Measurements from ENCODE around the gene CDT1. TPM values are rescaled to one million over a fixed set of nuclear protein-coding genes. Genes with fewer than 3 reads are reported as not detected.

Gene CDT1
- polyA plus RNA-seq, 1 experiment: 2.4 TPM

- ChIA-PET CTCF (interaction anchor here (0.8 to 4.0 kb wide), 2 partner anchors 14 to 62 kb away, joined by 3 to 19 read pairs; no protein-coding TSS in a partner anchor), POLR2A (no interaction called here)
- Histone ChIP-seq H3K36me3 (ENCODE audit: control insufficient read depth, insufficient read depth, low read length) (no peaks in the 10 kb centered on the region), H3K4me3 (ENCODE audit: low read depth, low read length) (no peak overlapping the region), H3K27me3 (ENCODE audit: control insufficient read depth, insufficient read depth, low read length) (no peaks in the 10 kb centered on the region)
- no peak for DNase-seq (ENCODE audit: low read depth)
- TF ChIP-seq CTCF (IDR thresholded peaks at IDR 0.05; ENCODE audit: insufficient read depth, low read depth, low read length): no peak
These were observed 4.7 kb upstream of the CDT1 start for GRCh38 chr16:88798772-88799455.

- no peak for DNase-seq (ENCODE audit: low read depth)
- CTCF ChIA-PET: interaction anchor here (0.8 to 4.0 kb wide), 5 partner anchors 15 to 179 kb away, joined by 3 to 19 read pairs (median 5); partner anchors contain the start of gene PIEZO1
- Histone ChIP-seq H3K36me3 (ENCODE audit: control insufficient read depth, insufficient read depth, low read length) (no peaks in the 10 kb centered on the region), H3K4me3 (ENCODE audit: low read depth, low read length) (no peak overlapping the region), H3K27me3 (ENCODE audit: control insufficient read depth, insufficient read depth, low read length) (no peaks in the 10 kb centered on the region)
- POLR2A ChIA-PET: no interaction called here
- TF ChIP-seq CTCF (IDR thresholded peaks at IDR 0.05; ENCODE audit: insufficient read depth, low read depth, low read length): no peak
These were observed 3.9 kb upstream of the CDT1 start for GRCh38 chr16:88799569-88800276.

- POLR2A ChIA-PET: no interaction called here
These were observed 3.4 kb upstream of the CDT1 start for GRCh38 chr16:88800277-88800592.

GRCh38 chr16:88804173-88804551 is 573 bp downstream of the CDT1 start:
- POLR2A ChIA-PET: no interaction called here
- Histone ChIP-seq H3K27me3 (ENCODE audit: control insufficient read depth, insufficient read depth, low read length) (no peaks in the 10 kb centered on the region), H3K4me3 (ENCODE audit: low read depth, low read length) (peak overlapping the region; percentile 77), H3K36me3 (ENCODE audit: control insufficient read depth, insufficient read depth, low read length) (peaks cover 3% of the 10 kb centered on the region)
- no peak for TF ChIP-seq CTCF (IDR thresholded peaks at IDR 0.05; ENCODE audit: insufficient read depth, low read depth, low read length)
- CTCF ChIA-PET: interaction anchor here (2.0 kb wide), 1 partner anchor 11 kb away, joined by 7 read pairs; no protein-coding TSS in a partner anchor
- DNase-seq (ENCODE audit: low read depth): no peak

More at GRCh38 chr16:88800277-88800592, 3.4 kb upstream of the CDT1 start:
- TF ChIP-seq CTCF (IDR thresholded peaks at IDR 0.05; ENCODE audit: insufficient read depth, low read depth, low read length): no peak
- CTCF ChIA-PET: interaction anchor here (0.8 to 4.0 kb wide), 5 partner anchors 15 to 180 kb away, joined by 3 to 19 read pairs (median 5); partner anchors contain the start of gene PIEZO1
- Histone ChIP-seq H3K27me3 (ENCODE audit: control insufficient read depth, insufficient read depth, low read length) (no peaks in the 10 kb centered on the region), H3K4me3 (ENCODE audit: low read depth, low read length) (no peak overlapping the region), H3K36me3 (ENCODE audit: control insufficient read depth, insufficient read depth, low read length) (no peaks in the 10 kb centered on the region)
- no peak for DNase-seq (ENCODE audit: low read depth)

- peak overlapping the region; percentile 77 for H3K4me3 ChIP-seq (ENCODE audit: low read depth, low read length)
- CTCF ChIA-PET: no interaction called here
- POLR2A ChIA-PET: no interaction called here
These were observed 1.2 kb downstream of the CDT1 start for GRCh38 chr16:88804552-88805339.

More at GRCh38 chr16:88804552-88805339, 1.2 kb downstream of the CDT1 start:
- DNase-seq (ENCODE audit: low read depth): no peak
- H3K36me3 ChIP-seq (ENCODE audit: control insufficient read depth, insufficient read depth, low read length): peaks cover 5% of the 10 kb centered on the region
- H3K27me3 ChIP-seq (ENCODE audit: control insufficient read depth, insufficient read depth, low read length): no peaks in the 10 kb centered on the region
- no peak for TF ChIP-seq CTCF (IDR thresholded peaks at IDR 0.05; ENCODE audit: insufficient read depth, low read depth, low read length)
